Fibroblast of lung (primary cell): Measurements from ENCODE around the gene PTPRM. TPM values are rescaled to one million over a fixed set of nuclear protein-coding genes. Genes with fewer than 3 reads are reported as not detected.

Experiments used
- DNase-seq, 2 donors: peaks; one replicate each; pipeline versions ENCODE4 v3.0.0 to v3.0.0-alpha.2; 2010; ENCODE audit warnings: low read depth in 2 of 2
- H2AFZ ChIP-seq: 2 replicates; pipeline ENCODE4 v1.5.1; 2012; ENCODE audit warnings: low read length, control low read depth, inconsistent platforms
- H3K27ac ChIP-seq: 2 replicates; pipeline ENCODE4 v1.5.1; 2011; ENCODE audit warnings: low read length, control low read depth; ENCODE audit not compliant: insufficient read depth
- H3K27me3 ChIP-seq: 2 replicates; pipeline ENCODE4 v1.5.1; 2011; ENCODE audit warnings: mild to moderate bottlenecking, low read length; ENCODE audit not compliant: control insufficient read depth, insufficient read depth
- H3K36me3 ChIP-seq: 2 replicates; pipeline ENCODE4 v1.5.1; 2011; ENCODE audit warnings: low read length; ENCODE audit not compliant: control insufficient read depth, insufficient read depth
- H3K4me1 ChIP-seq: 2 replicates; pipeline ENCODE4 v1.5.1; 2011; ENCODE audit warnings: low read length; ENCODE audit not compliant: control insufficient read depth, insufficient read depth; ENCODE audit errors: extremely low read depth
- H3K4me2 ChIP-seq: 2 replicates; pipeline ENCODE4 v1.5.1; 2011; ENCODE audit warnings: low read length, control low read depth; ENCODE audit not compliant: insufficient read depth; ENCODE audit errors: extremely low read depth
- H3K4me3 ChIP-seq, 4 experiments: fragments of 200-600 bp in 1 of 4; sonication (generic) in 1 of 4; replicated peaks in 1 of 4; 2 replicates each; pipeline ENCODE4 v1.5.1; 2011 to 2016; ENCODE audit warnings: low read length in 4 of 4, low read depth in 3 of 4, mild to moderate bottlenecking in 3 of 4, control low read depth in 2 of 4, inconsistent platforms in 1 of 4, mixed read lengths in 1 of 4; ENCODE audit not compliant: insufficient read depth in 1 of 4; ENCODE audit errors: control extremely low read depth in 1 of 4
- H3K79me2 ChIP-seq: 2 replicates; pipeline ENCODE4 v1.5.1; 2012; ENCODE audit warnings: mild to moderate bottlenecking, low read length, inconsistent platforms; ENCODE audit not compliant: control insufficient read depth, insufficient read depth
- H3K9ac ChIP-seq: 2 replicates; pipeline ENCODE4 v1.5.1; 2011; ENCODE audit warnings: mild to moderate bottlenecking, low read length, control low read depth; ENCODE audit not compliant: insufficient read depth
- H3K9me3 ChIP-seq: 2 replicates; pipeline ENCODE4 v1.5.1; 2012; ENCODE audit warnings: low read depth, low read length; ENCODE audit not compliant: control insufficient read depth, insufficient read depth
- H4K20me1 ChIP-seq: 2 replicates; pipeline ENCODE4 v1.5.1; 2011; ENCODE audit warnings: low read length; ENCODE audit not compliant: control insufficient read depth, insufficient read depth; ENCODE audit errors: extremely low read depth
- CTCF ChIP-seq, 2 donors: IDR thresholded peaks in 1 of 2; conservative IDR thresholded peaks in 1 of 2; 1 replicate in 1 of 2; 2 replicates in 1 of 2; pipeline ENCODE4 v1.5.1; 2011 to 2012; ENCODE audit warnings: low read length in 2 of 2, control low read depth in 1 of 2, inconsistent platforms in 1 of 2, low read depth in 1 of 2, mild to moderate bottlenecking in 1 of 2
- EZH2 ChIP-seq: IDR thresholded peaks from 2 replicates; pipeline ENCODE4 v1.5.1; 2012; ENCODE audit warnings: low read length, control low read depth, mild to moderate bottlenecking; ENCODE audit errors: missing control alignments
- polyA plus RNA-seq, 2 donors: library from polyadenylated mRNA; depleted of rRNA in 1 of 2; stranded (reverse) in 1 of 2; unstranded in 1 of 2; fragments of >200 nt; gene quantifications; 2 replicates each; pipeline ENCODE4 v1.2.1, GENCODE V29; 2011 to 2012; ENCODE audit warnings: missing spikeins in 1 of 2
- total RNA-seq: library from RNA; depleted of rRNA; stranded (reverse); fragments of >200 nt; gene quantifications from 2 replicates; pipeline ENCODE4 v1.2.1, GENCODE V29; 2014

Gene PTPRM
- total and polyA plus RNA-seq, 2 donors (not counting 1 experiment from before 2014, with no cell fraction given): 86.6 to 87.0 TPM

DNA sequence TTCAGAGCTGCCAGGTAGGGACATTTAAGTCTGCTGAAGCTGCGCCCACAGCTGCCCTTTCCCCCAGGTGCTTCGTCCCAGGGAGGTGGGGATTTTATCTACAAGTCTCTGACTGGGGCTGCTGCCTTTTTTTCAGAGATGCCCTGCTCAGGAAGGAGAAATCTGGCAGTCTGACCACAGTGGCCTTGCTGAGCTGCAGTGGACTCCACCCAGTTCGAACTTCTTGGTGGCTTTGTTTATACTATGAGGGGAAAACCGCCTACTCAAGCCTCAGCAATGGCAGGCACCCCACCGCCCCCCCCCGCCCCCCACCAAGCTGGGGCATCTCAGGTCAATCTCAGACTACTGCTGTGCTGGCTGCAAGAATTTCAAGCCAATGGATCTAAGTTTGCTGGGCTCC is 584.1 kb downstream of the PTPRM start:
- H3K4me1 ChIP-seq: no peaks in the 10 kb centered on the region
- H3K4me2 ChIP-seq: no peak overlapping the region
- no peak overlapping the region for H3K4me3 ChIP-seq
- H2AFZ ChIP-seq: no peak overlapping the region
- TF ChIP-seq CTCF (conservative IDR thresholded peaks at IDR 0.05 in 1 of 2, IDR thresholded peaks at IDR 0.05 in 1 of 2; ENCODE audit: low read depth in 1 of 2, low read length in 2 of 2) (no peak), EZH2 (no peak)
- no peak overlapping the region for H3K27ac ChIP-seq
- H3K9ac ChIP-seq: no peak overlapping the region
- H3K36me3 ChIP-seq: no peaks in the 10 kb centered on the region
- no peaks in the 10 kb centered on the region for H3K9me3 ChIP-seq
- no peaks in the 10 kb centered on the region for H4K20me1 ChIP-seq
- no peaks in the 10 kb centered on the region for H3K27me3 ChIP-seq
- H3K79me2 ChIP-seq: no peaks in the 10 kb centered on the region
- DNase-seq: peak; percentile 24 to 52

- Histone ChIP-seq H3K9me3 (no peaks in the 10 kb centered on the region), H3K36me3 (no peaks in the 10 kb centered on the region), H3K9ac (no peak overlapping the region), H3K27me3 (no peaks in the 10 kb centered on the region), H3K79me2 (no peaks in the 10 kb centered on the region), H2AFZ (no peak overlapping the region), H3K4me2 (no peak overlapping the region), H3K4me1 (no peaks in the 10 kb centered on the region), H3K27ac (no peak overlapping the region), H3K4me3 (no peak overlapping the region), H4K20me1 (no peaks in the 10 kb centered on the region)
- peak; percentile 43 to 82 for DNase-seq
- TF ChIP-seq EZH2 (no peak), CTCF (conservative IDR thresholded peaks at IDR 0.05 in 1 of 2, IDR thresholded peaks at IDR 0.05 in 1 of 2; ENCODE audit: low read depth in 1 of 2, low read length in 2 of 2) (no peak)
Observed at GRCh38 chr18:8153887-8154583, 586.9 kb downstream of the PTPRM start.

GRCh38 chr18:8162802-8163201 is 595.7 kb downstream of the PTPRM start:
- no peak for TF ChIP-seq EZH2
- Histone ChIP-seq H3K4me2 (no peak overlapping the region), H2AFZ (no peak overlapping the region), H3K27me3 (no peaks in the 10 kb centered on the region), H3K9me3 (no peaks in the 10 kb centered on the region), H3K27ac (no peak overlapping the region), H3K4me1 (no peaks in the 10 kb centered on the region), H3K79me2 (no peaks in the 10 kb centered on the region), H3K4me3 (no peak overlapping the region), H3K9ac (no peak overlapping the region), H3K36me3 (no peaks in the 10 kb centered on the region), H4K20me1 (no peaks in the 10 kb centered on the region)
- DNase-seq: no peak
